GM12801 (cell line): ENCODE data around the gene CELF4.

Experiments
- TF ChIP-seq, protein P1 (sequence below): IDR thresholded peaks from one replicate; pipeline ENCODE4 v1.5.1; 2011; ENCODE audit warnings: control low read depth; ENCODE audit not compliant: insufficient read length; ENCODE audit errors: extremely low read depth

CELF4 gene

GRCh38 chr18:37265382-37265781 is 300.2 kb downstream of the CELF4 start:
- TF ChIP-seq, protein P1, sequence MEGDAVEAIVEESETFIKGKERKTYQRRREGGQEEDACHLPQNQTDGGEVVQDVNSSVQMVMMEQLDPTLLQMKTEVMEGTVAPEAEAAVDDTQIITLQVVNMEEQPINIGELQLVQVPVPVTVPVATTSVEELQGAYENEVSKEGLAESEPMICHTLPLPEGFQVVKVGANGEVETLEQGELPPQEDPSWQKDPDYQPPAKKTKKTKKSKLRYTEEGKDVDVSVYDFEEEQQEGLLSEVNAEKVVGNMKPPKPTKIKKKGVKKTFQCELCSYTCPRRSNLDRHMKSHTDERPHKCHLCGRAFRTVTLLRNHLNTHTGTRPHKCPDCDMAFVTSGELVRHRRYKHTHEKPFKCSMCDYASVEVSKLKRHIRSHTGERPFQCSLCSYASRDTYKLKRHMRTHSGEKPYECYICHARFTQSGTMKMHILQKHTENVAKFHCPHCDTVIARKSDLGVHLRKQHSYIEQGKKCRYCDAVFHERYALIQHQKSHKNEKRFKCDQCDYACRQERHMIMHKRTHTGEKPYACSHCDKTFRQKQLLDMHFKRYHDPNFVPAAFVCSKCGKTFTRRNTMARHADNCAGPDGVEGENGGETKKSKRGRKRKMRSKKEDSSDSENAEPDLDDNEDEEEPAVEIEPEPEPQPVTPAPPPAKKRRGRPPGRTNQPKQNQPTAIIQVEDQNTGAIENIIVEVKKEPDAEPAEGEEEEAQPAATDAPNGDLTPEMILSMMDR: no peak

GRCh38 chr18:37264956-37265355 is 300.6 kb downstream of the CELF4 start:
- TF ChIP-seq, protein P1: no peak

GRCh38 chr18:37261988-37262387 is 303.6 kb downstream of the CELF4 start:
- TF ChIP-seq, protein P1: no peak

- TF ChIP-seq, protein P1: no peak
These were observed 304.3 kb downstream of the CELF4 start for GRCh38 chr18:37261246-37261840.

- TF ChIP-seq, protein P1: no peak
These were observed 305.1 kb downstream of the CELF4 start for GRCh38 chr18:37260367-37261093.

- TF ChIP-seq, protein P1: no peak
These were observed 305.9 kb downstream of the CELF4 start for GRCh38 chr18:37259711-37260110.

DNA sequence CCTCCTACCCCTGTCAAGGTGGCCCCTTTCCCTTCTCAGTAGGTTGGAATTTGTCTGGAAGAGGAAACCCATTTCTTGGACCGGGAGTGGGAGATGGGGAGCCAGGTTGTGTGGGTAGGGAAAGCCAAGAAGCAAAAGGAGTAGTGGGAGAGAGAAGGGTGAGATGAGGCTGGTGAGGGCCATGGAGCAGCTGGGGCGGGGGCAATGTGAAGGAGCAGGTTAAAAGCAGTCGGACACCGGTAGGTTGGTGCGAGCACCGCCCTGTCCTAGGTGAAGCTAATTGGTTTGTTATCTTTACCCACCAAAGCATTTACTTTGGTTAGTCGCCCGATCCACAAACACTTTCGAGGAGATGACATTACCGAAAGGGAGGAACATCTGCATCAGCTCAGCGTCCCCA is 306.8 kb downstream of the CELF4 start:
- TF ChIP-seq, protein P1: no peak
